Lower leg skin (tissue), 3 donors: ENCODE results near the gene ATP8A2.

ENCODE experiments used
- POLR2A ChIP-seq, 2 donors: fragments of 450-650 bp; IDR thresholded peaks; one replicate each; pipeline ENCODE4 v1.6.1; 2016 to 2017; ENCODE audit warnings: antibody characterized with exemption in 2 of 2, mild to moderate bottlenecking in 1 of 2, moderate library complexity in 1 of 2
- TF ChIP-seq, protein P1 (sequence below), 3 donors: fragments of 450-650 bp; IDR thresholded peaks; one replicate each; pipeline ENCODE4 v1.5.1; 2016; ENCODE audit warnings: antibody characterized with exemption in 3 of 3, mild to moderate bottlenecking in 3 of 3, moderate library complexity in 2 of 3

DNA sequence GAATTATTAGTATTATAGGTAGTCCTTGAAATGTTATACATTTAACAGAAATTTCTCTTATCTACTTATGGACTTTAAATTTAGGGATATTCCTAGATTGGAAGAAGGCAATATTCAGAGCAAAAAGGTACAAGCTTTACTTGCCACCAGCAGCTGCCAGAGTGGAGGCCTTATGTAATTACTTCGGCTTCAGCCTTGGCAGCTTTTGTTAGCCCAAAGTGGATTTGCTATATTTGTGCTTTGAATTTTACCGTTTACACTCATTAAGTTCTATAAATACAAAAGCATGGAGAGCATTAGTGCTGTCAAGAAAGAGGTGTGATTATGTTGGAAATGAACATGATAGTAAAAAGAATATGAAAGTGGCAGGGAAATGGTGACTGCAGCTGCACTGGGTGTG, 319.9 kb downstream of the ATP8A2 start:
- no peak for TF ChIP-seq POLR2A (IDR thresholded peaks at IDR 0.05)
- TF ChIP-seq, protein P1, sequence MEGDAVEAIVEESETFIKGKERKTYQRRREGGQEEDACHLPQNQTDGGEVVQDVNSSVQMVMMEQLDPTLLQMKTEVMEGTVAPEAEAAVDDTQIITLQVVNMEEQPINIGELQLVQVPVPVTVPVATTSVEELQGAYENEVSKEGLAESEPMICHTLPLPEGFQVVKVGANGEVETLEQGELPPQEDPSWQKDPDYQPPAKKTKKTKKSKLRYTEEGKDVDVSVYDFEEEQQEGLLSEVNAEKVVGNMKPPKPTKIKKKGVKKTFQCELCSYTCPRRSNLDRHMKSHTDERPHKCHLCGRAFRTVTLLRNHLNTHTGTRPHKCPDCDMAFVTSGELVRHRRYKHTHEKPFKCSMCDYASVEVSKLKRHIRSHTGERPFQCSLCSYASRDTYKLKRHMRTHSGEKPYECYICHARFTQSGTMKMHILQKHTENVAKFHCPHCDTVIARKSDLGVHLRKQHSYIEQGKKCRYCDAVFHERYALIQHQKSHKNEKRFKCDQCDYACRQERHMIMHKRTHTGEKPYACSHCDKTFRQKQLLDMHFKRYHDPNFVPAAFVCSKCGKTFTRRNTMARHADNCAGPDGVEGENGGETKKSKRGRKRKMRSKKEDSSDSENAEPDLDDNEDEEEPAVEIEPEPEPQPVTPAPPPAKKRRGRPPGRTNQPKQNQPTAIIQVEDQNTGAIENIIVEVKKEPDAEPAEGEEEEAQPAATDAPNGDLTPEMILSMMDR (IDR thresholded peaks at IDR 0.05): no peak
